GM23248 (cell line): ENCODE results near the gene PIP4K2A. TPM values are rescaled to one million over a fixed set of nuclear protein-coding genes. Genes with fewer than 3 reads are reported as not detected.

Experiments
- DNase-seq: peaks from one replicate; pipeline ENCODE4 v3.0.0-alpha.2; 2015
- H2AFZ ChIP-seq: fragments of 200-600 bp; sonication (generic); 2 replicates; pipeline ENCODE4 v1.6.1; 2016; ENCODE audit warnings: antibody characterized with exemption
- H3F3A ChIP-seq: fragments of 200-600 bp; sonication (generic); 2 replicates; pipeline ENCODE4 v1.6.1; 2016; ENCODE audit warnings: mild to moderate bottlenecking, antibody characterized with exemption, mixed run types; ENCODE audit not compliant: insufficient read depth
- H3K27ac ChIP-seq: fragments of 200-600 bp; sonication (generic); 2 replicates; pipeline ENCODE4 v1.5.1; 2016; ENCODE audit warnings: mild to moderate bottlenecking
- H3K27me3 ChIP-seq: fragments of 200-600 bp; sonication (generic); replicated peaks from 2 replicates; pipeline ENCODE4 v1.6.1; 2016; ENCODE audit warnings: mild to moderate bottlenecking; ENCODE audit not compliant: insufficient read depth
- H3K36me3 ChIP-seq: fragments of 200-600 bp; sonication (generic); 2 replicates; pipeline ENCODE4 v1.6.1; 2016; ENCODE audit warnings: low read depth, mild to moderate bottlenecking
- H3K4me1 ChIP-seq: fragments of 200-600 bp; sonication (generic); 2 replicates; pipeline ENCODE4 v1.6.1; 2016; ENCODE audit warnings: mild to moderate bottlenecking; ENCODE audit not compliant: insufficient read depth
- H3K4me2 ChIP-seq: fragments of 200-600 bp; sonication (generic); one replicate; pipeline ENCODE4 v1.6.1; 2016; ENCODE audit warnings: mild to moderate bottlenecking; ENCODE audit not compliant: unreplicated experiment
- H3K4me3 ChIP-seq: fragments of 200-600 bp; sonication (generic); 2 replicates; pipeline ENCODE4 v1.5.1; 2016; ENCODE audit warnings: mild to moderate bottlenecking
- H3K79me2 ChIP-seq: fragments of 200-600 bp; sonication (generic); 2 replicates; pipeline ENCODE4 v1.6.1; 2016; ENCODE audit warnings: mild to moderate bottlenecking; ENCODE audit not compliant: insufficient read depth
- H3K9ac ChIP-seq: fragments of 200-600 bp; sonication (generic); 2 replicates; pipeline ENCODE4 v1.6.1; 2016; ENCODE audit warnings: mild to moderate bottlenecking
- H3K9me2 ChIP-seq: fragments of 200-600 bp; sonication (generic); 2 replicates; pipeline ENCODE4 v1.6.1; 2016; ENCODE audit warnings: mixed run types, mild to moderate bottlenecking, moderate library complexity; ENCODE audit not compliant: insufficient read depth
- H3K9me3 ChIP-seq: fragments of 200-600 bp; sonication (generic); one replicate; pipeline ENCODE4 v1.6.1; 2017; ENCODE audit warnings: low read depth
- H4K20me1 ChIP-seq: fragments of 200-600 bp; sonication (generic); 2 replicates; pipeline ENCODE4 v1.6.0; 2016; ENCODE audit not compliant: insufficient read depth
- EZH2 ChIP-seq: fragments of 200-600 bp; sonication (generic); IDR thresholded peaks from 2 replicates; pipeline ENCODE4 v1.6.1; 2018; ENCODE audit warnings: antibody characterized with exemption, mild to moderate bottlenecking; ENCODE audit not compliant: insufficient read depth, poor library complexity, severe bottlenecking
- EZH2phosphoT487 ChIP-seq: fragments of 200-600 bp; sonication (generic); IDR thresholded peaks from 2 replicates; pipeline ENCODE4 v1.6.1; 2018; ENCODE audit warnings: antibody characterized with exemption, moderate library complexity, mild to moderate bottlenecking, low read depth; ENCODE audit not compliant: insufficient read depth
- WGBS, 2 experiments: methylation state at CpG; one replicate each; pipeline ENCODE4 v1.1.6; 2015 to 2017; ENCODE audit warnings: low lambda C conversion rate in 2 of 2, low coverage in 1 of 2; ENCODE audit errors: missing lambda C conversion rate in 2 of 2; 5-methylcytosine and 5-hydroxymethylcytosine counted together
- in situ Hi-C: fragments of 300-500 bp; cut with MboI; formaldehyde crosslinking; loops from 2 replicates; pipeline ENCODE4 v1.15.0; 2020
- polyA plus RNA-seq: library from polyadenylated mRNA; unstranded; fragments of >200 nt; fragmentation: Nextera tagmentation; extraction: Ambion mirVana; gene quantifications from 2 replicates; pipeline ENCODE4 v1.2.1, GENCODE V29; 2016
- total RNA-seq: library from RNA; depleted of rRNA; stranded (reverse); fragments of >200 nt; shearing (Covaris generic); gene quantifications from 2 replicates; pipeline ENCODE4 v1.2.3, GENCODE V29; 2014

Gene PIP4K2A
- total and polyA plus RNA-seq, 2 experiments from 2014 or later, result 19.8 to 26.9 TPM

DNA sequence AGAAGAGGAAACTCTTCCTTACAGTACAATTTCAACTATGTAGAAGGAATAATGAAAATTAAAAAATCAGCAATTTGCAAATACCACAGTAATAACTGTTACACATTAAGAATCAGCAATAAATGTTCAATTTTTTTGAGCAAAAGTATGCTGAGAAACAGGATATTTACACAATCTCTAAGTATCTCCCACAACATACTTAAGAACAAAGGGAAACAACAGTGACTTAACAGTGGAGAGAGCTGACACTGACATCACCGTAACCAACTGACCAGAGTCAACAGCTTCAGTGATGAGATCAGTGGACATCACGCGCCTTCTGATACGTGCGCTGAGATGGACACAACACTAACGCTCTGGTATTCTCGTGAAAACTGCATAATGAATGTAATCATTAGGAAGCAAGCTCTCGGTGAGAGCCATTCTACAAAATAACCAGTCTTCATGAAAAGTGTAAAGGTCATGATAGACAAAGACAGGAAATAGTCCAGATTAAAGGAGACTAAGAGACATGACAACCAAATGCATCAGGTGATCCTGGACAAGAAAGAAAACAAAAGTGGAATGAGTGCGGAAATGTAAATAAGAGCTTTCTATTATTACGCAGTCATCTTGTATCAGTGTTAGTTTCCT is 82.6 kb downstream of the PIP4K2A start:
- Histone ChIP-seq H3K9ac (no peak overlapping the region), H3K79me2 (peaks cover 97% of the 10 kb centered on the region)

GRCh38 chr10:22631185-22631584 is 83.2 kb downstream of the PIP4K2A start:
- H3K4me3 ChIP-seq, result no peak overlapping the region
- no peaks in the 10 kb centered on the region for H3K27me3 ChIP-seq
- peaks cover 97% of the 10 kb centered on the region for H3K79me2 ChIP-seq
- no peaks in the 10 kb centered on the region for H3K9me2 ChIP-seq
- H3K9ac ChIP-seq, result no peak overlapping the region
- in situ Hi-C loops, result no loop called here
- H2AFZ ChIP-seq, result no peak overlapping the region
- H3K4me2 ChIP-seq, result no peak overlapping the region
- no peaks in the 10 kb centered on the region for H3K9me3 ChIP-seq
- DNase-seq, result no peak
- H4K20me1 ChIP-seq, result peaks cover 5% of the 10 kb centered on the region; the same call in 1 of the 2 replicates
- H3K36me3 ChIP-seq, result no peaks in the 10 kb centered on the region
- 94 to 96% methylated on average over 3 of the region's 3 CpGs for WGBS, 2 experiments
- peaks cover 39% of the 10 kb centered on the region for H3K4me1 ChIP-seq
- H3K27ac ChIP-seq, result no peak overlapping the region
- TF ChIP-seq EZH2phosphoT487, result no peak
- no peak for TF ChIP-seq EZH2
- peaks cover 30% of the 10 kb centered on the region for H3F3A ChIP-seq

More for the DNA sequence above, 82.6 kb downstream of the PIP4K2A start:
- 98 to 99% methylated on average over 10 of the region's 10 CpGs for WGBS, 2 experiments
- Histone ChIP-seq H3K36me3 (no peaks in the 10 kb centered on the region), H3K4me3 (no peak overlapping the region), H2AFZ (no peak overlapping the region), H3K4me2 (no peak overlapping the region), H3K27me3 (no peaks in the 10 kb centered on the region), H3F3A (peaks cover 30% of the 10 kb centered on the region), H3K27ac (no peak overlapping the region), H3K9me2 (no peaks in the 10 kb centered on the region), H4K20me1 (peaks cover 5% of the 10 kb centered on the region; the same call in 1 of the 2 replicates), H3K4me1 (peaks cover 33% of the 10 kb centered on the region), H3K9me3 (no peaks in the 10 kb centered on the region)
- DNase-seq, result no peak
- TF ChIP-seq EZH2phosphoT487 (no peak), EZH2 (no peak)
- in situ Hi-C loops, result no loop called here

GRCh38 chr10:22630234-22631174 is 83.9 kb downstream of the PIP4K2A start:
- DNase-seq, result peak; percentile 64
- H3K4me3 ChIP-seq, result peak overlapping the region; percentile 30; the same call in 1 of the 2 replicates
- H3K27ac ChIP-seq, result peak overlapping the region; percentile 15
- peaks cover 5% of the 10 kb centered on the region; the same call in 1 of the 2 replicates for H4K20me1 ChIP-seq
- peaks cover 97% of the 10 kb centered on the region for H3K79me2 ChIP-seq
- H3F3A ChIP-seq, result peaks cover 30% of the 10 kb centered on the region
- no peaks in the 10 kb centered on the region for H3K9me3 ChIP-seq
- no peaks in the 10 kb centered on the region for H3K36me3 ChIP-seq
- TF ChIP-seq EZH2phosphoT487, result no peak
- no peak for TF ChIP-seq EZH2
- in situ Hi-C loops, result no loop called here
- WGBS, 2 experiments, result 51 to 53% methylated on average over 7 of the region's 7 CpGs
- peaks cover 43% of the 10 kb centered on the region for H3K4me1 ChIP-seq
- H3K9me2 ChIP-seq, result no peaks in the 10 kb centered on the region
- H3K27me3 ChIP-seq, result no peaks in the 10 kb centered on the region
- peak overlapping the region; percentile 76 for H3K4me2 ChIP-seq
- H3K9ac ChIP-seq, result peak overlapping the region; percentile 42; the same call in 1 of the 2 replicates
- no peak overlapping the region for H2AFZ ChIP-seq

DNA sequence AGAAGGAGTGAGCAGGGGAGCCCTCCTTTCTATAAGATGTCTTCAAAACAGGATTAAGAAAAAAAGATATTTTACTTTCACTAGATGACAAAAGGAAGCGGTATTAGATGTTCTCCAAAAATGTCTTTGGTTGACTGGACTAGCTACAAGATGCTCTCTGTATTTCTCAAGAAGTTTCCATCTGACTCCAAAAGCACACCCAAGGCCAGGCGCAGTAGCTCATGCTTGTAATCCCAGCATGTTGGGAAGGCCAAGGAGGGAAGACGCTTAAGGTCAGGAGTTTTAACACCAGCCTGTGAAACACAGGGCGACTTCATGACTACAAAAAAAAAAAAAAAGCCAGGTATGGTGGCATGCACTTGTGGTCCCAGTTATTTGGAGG is 84.5 kb downstream of the PIP4K2A start:
- in situ Hi-C loops, result no loop called here
- Histone ChIP-seq H3K27me3 (no peaks in the 10 kb centered on the region), H3K9me2 (no peaks in the 10 kb centered on the region), H3K4me2 (peak overlapping the region; percentile 76), H3K9ac (no peak overlapping the region), H3K9me3 (no peaks in the 10 kb centered on the region), H3K79me2 (peaks cover 97% of the 10 kb centered on the region), H4K20me1 (peaks cover 5% of the 10 kb centered on the region; the same call in 1 of the 2 replicates), H3K27ac (no peak overlapping the region), H3K4me1 (peaks cover 46% of the 10 kb centered on the region), H3K4me3 (no peak overlapping the region), H2AFZ (no peak overlapping the region), H3K36me3 (no peaks in the 10 kb centered on the region), H3F3A (peaks cover 33% of the 10 kb centered on the region)
- DNase-seq, result no peak
- TF ChIP-seq EZH2 (no peak), EZH2phosphoT487 (no peak)
- WGBS, 2 experiments, result 74 to 75% methylated on average over 4 of the region's 4 CpGs
